Spleen (tissue), 11 donors: ENCODE measurements around the gene SLC5A11. TPM values are rescaled to one million over a fixed set of nuclear protein-coding genes. Genes with fewer than 3 reads are reported as not detected.
A peak's percentile ranks its signal among the peaks of the same experiment; 100 is the strongest.

ENCODE experiments used
- DNase-seq: peaks from one replicate; pipeline ENCODE4 v3.0.0-alpha.2; 2020
- H3K27ac ChIP-seq, 8 donors: fragments of 200-600 bp; sonication (generic) in 7 of 8; 1 replicate in 4 of 8; 2 replicates in 4 of 8; pipeline versions ENCODE4 v1.5.0 to v1.8.0; 2016 to 2021; ENCODE audit warnings: inconsistent platforms in 4 of 8, mild to moderate bottlenecking in 4 of 8, moderate library complexity in 1 of 8
- H3K27me3 ChIP-seq, 7 donors: fragments of 200-600 bp; sonication (generic) in 6 of 7; replicated peaks in 1 of 7; 1 replicate in 4 of 7; 2 replicates in 3 of 7; pipeline versions ENCODE4 v1.5.0 to v1.8.0; 2016 to 2021; ENCODE audit warnings: inconsistent platforms in 3 of 7, mild to moderate bottlenecking in 1 of 7
- H3K36me3 ChIP-seq, 6 donors: fragments of 200-600 bp; sonication (generic) in 5 of 6; 1 replicate in 4 of 6; 2 replicates in 2 of 6; pipeline versions ENCODE4 v1.5.0 to v1.8.0; 2016 to 2021; ENCODE audit warnings: inconsistent platforms in 2 of 6
- H3K4me1 ChIP-seq, 6 donors: fragments of 200-600 bp; sonication (generic) in 5 of 6; 1 replicate in 3 of 6; 2 replicates in 3 of 6; pipeline versions ENCODE4 v1.5.0 to v1.8.0; 2016 to 2021; ENCODE audit warnings: inconsistent platforms in 3 of 6
- H3K4me3 ChIP-seq, 8 donors: fragments of 200-600 bp; sonication (generic) in 7 of 8; 1 replicate in 4 of 8; 2 replicates in 4 of 8; pipeline versions ENCODE4 v1.5.0 to v1.8.0; 2016 to 2021; ENCODE audit warnings: inconsistent platforms in 4 of 8, mild to moderate bottlenecking in 4 of 8, moderate library complexity in 2 of 8
- H3K9me3 ChIP-seq, 8 donors: fragments of 200-600 bp; sonication (generic) in 7 of 8; 1 replicate in 4 of 8; 2 replicates in 4 of 8; pipeline versions ENCODE4 v1.5.0 to v1.8.0; 2016 to 2021; ENCODE audit warnings: inconsistent platforms in 4 of 8
- CTCF ChIP-seq, 11 experiments: fragments of 200-600 bp in 7 of 11; fragments of 450-650 bp in 4 of 11; sonication (generic) in 4 of 11; IDR thresholded peaks in 8 of 11; conservative IDR thresholded peaks in 3 of 11; 1 replicate in 7 of 11; 2 replicates in 4 of 11; pipeline versions ENCODE4 v1.4.0 to v1.8.0; 2016 to 2021; ENCODE audit warnings: antibody characterized with exemption in 11 of 11, inconsistent platforms in 4 of 11, mild to moderate bottlenecking in 1 of 11
- POLR2A ChIP-seq, 3 donors: fragments of 450-650 bp; IDR thresholded peaks; one replicate each; pipeline ENCODE4 v1.5.1; 2017; ENCODE audit warnings: antibody characterized with exemption in 3 of 3, mild to moderate bottlenecking in 1 of 3
- POLR2AphosphoS5 ChIP-seq, 3 donors: sonication (generic); formaldehyde crosslinking; IDR thresholded peaks; one replicate each; pipeline ENCODE4 v1.5.1; 2017; ENCODE audit warnings: antibody characterized with exemption in 3 of 3
- WGBS, 5 donors: extraction: QIAGEN DNeasy Blood & Tissue Kit in 3 of 5; methylation state at CpG; one replicate each; pipeline versions ENCODE4 v1.1.5 to v1.1.7; 2013 to 2018; 5-methylcytosine and 5-hydroxymethylcytosine counted together
- intact Hi-C: fragments of 100-400 bp; cut with DNase I; formaldehyde crosslinking; loops from one replicate; pipeline ENCODE4 v1.15.0; 2023; ENCODE audit warnings: low total_unique reads
- polyA plus RNA-seq, 3 donors: library from polyadenylated mRNA; stranded (reverse); fragments of 200-250 nt; gene quantifications; one replicate each; pipeline ENCODE4 v1.2.1, GENCODE V29; 2013
- total RNA-seq, 7 donors: library from RNA; depleted of rRNA in 3 of 7; stranded (reverse); fragments of >200 nt in 3 of 7; fragmentation: NEBNext Ultra II Directional in 4 of 7; extraction: Animal tissue kit (Norgen Biotek cat#: 25700) in 4 of 7; gene quantifications; one replicate each; pipeline versions ENCODE4 v1.1.0 to v1.2.1, GENCODE V29; 2016 to 2021
- donor health status: healthy with polysubstance abuse.
- donor health status: DM: no; HTN: no; CAD: no; lungs with moderate emphysema.
- donor health status: DM: no; HTN: no; CAD: no.
- donor health status: Bipolar disorder and iron deficiency.
- donor health status: healthy.
- donor health status: DM: no; HTN: no; CAD: no.
- donor health status: DM: yes; HTN: yes; CAD: no.

The SLC5A11 gene
- total and polyA plus RNA-seq, 10 donors, result 0.14 to 1.9 (median 0.46) TPM; not detected in 3

DNA sequence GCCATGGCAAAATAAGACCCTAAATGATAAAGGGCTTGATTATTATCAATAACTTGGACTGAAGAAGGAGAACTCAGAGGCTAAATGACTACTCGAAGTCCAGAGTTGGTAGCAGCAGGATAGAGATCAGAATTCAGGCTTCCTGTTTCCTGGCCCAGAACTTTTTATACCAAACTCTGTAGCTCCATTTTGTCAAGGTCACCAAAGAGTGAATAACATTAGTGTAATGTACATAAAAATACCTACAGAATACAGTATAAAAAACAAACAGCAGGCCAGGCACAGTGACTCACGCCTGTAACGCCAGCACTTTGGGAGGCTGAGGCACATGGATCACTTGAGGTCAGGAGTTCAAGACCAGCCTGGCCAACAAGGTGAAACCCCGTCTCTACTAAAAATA lies 90.4 kb downstream of the SLC5A11 start:
- H3K36me3 ChIP-seq, result peaks cover 11 to 100% (median 95%) of the 10 kb centered on the region in 6 donors
- no peak overlapping the region for H3K4me3 ChIP-seq
- no peaks in the 10 kb centered on the region for H3K4me1 ChIP-seq
- DNase-seq, result no peak
- H3K9me3 ChIP-seq, result no peaks in the 10 kb centered on the region
- no peaks in the 10 kb centered on the region for H3K27me3 ChIP-seq
- 65 to 80% (median 79%) methylated on average over 4 of the region's 4 CpGs for WGBS, 5 donors
- intact Hi-C loops, result no loop called here
- TF ChIP-seq POLR2AphosphoS5 (IDR thresholded peaks at IDR 0.05) (no peak), POLR2A (IDR thresholded peaks at IDR 0.05) (no peak), CTCF (IDR thresholded peaks at IDR 0.05 in 8 of 11, conservative IDR thresholded peaks at IDR 0.05 in 3 of 11) (no peak)
- peak overlapping the region in 3 of 8 donors; percentile 2 to 45 (median 20) for H3K27ac ChIP-seq

- Histone ChIP-seq H3K4me1 (no peaks in the 10 kb centered on the region), H3K9me3 (no peaks in the 10 kb centered on the region), H3K27ac (no peak overlapping the region), H3K4me3 (no peak overlapping the region), H3K36me3 (peaks cover 6 to 100% (median 96%) of the 10 kb centered on the region in 6 donors), H3K27me3 (no peaks in the 10 kb centered on the region)
- no peak for DNase-seq
- intact Hi-C loops, result no loop called here
- 93 to 98% (median 96%) methylated on average over 12 to 14 of the region's 14 CpGs for WGBS, 5 donors
- TF ChIP-seq POLR2A (IDR thresholded peaks at IDR 0.05) (no peak), POLR2AphosphoS5 (IDR thresholded peaks at IDR 0.05) (peak in 1 of 3 donors; percentile 58)
Measured at GRCh38 chr16:24939224-24939623, 93.5 kb downstream of the SLC5A11 start.

GRCh38 chr16:24939738-24940137 lies 94.0 kb downstream of the SLC5A11 start:
- Histone ChIP-seq H3K9me3 (no peaks in the 10 kb centered on the region), H3K4me1 (no peaks in the 10 kb centered on the region), H3K4me3 (no peak overlapping the region), H3K27ac (no peak overlapping the region), H3K36me3 (peaks cover 6 to 100% (median 95%) of the 10 kb centered on the region in 6 donors), H3K27me3 (no peaks in the 10 kb centered on the region)
- no peak for DNase-seq
- 93 to 100% (median 100%) methylated on average over 2 of the region's 2 CpGs for WGBS, 5 donors
- intact Hi-C loops, result no loop called here
- no peak for TF ChIP-seq CTCF (IDR thresholded peaks at IDR 0.05 in 8 of 11, conservative IDR thresholded peaks at IDR 0.05 in 3 of 11)
- TF ChIP-seq POLR2AphosphoS5 (IDR thresholded peaks at IDR 0.05), result no peak
- TF ChIP-seq POLR2A (IDR thresholded peaks at IDR 0.05), result no peak

DNA sequence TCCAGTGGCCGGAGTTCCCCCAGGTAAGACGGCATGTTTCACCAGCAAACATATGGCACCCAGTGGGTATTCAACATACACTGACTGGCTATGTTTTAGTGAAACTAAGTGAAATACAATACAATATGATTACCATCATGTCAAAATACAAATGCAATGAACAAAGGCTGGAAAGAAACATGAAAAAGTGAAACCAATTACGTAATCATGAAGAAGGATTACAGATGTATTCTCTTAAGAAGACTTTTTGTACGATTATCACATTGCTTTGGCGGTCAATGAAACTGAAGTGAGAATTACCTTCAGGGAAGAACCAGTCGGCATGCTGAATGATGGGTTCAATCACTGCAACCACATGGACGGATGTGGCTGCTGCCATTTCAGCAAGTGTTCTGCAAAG lies 97.7 kb downstream of the SLC5A11 start:
- H3K36me3 ChIP-seq, result peaks cover 6 to 100% (median 98%) of the 10 kb centered on the region in 6 donors
- H3K27me3 ChIP-seq, result no peaks in the 10 kb centered on the region
- no peak overlapping the region for H3K27ac ChIP-seq
- no peaks in the 10 kb centered on the region for H3K9me3 ChIP-seq
- DNase-seq, result no peak
- intact Hi-C loops, result no loop called here
- WGBS, 5 donors, result 88 to 97% (median 91%) methylated on average over 7 of the region's 7 CpGs
- no peaks in the 10 kb centered on the region for H3K4me1 ChIP-seq
- TF ChIP-seq POLR2AphosphoS5 (IDR thresholded peaks at IDR 0.05), result no peak
- no peak for TF ChIP-seq CTCF (IDR thresholded peaks at IDR 0.05 in 8 of 11, conservative IDR thresholded peaks at IDR 0.05 in 3 of 11)
- no peak for TF ChIP-seq POLR2A (IDR thresholded peaks at IDR 0.05)
- no peak overlapping the region for H3K4me3 ChIP-seq

- H3K27me3 ChIP-seq, result no peaks in the 10 kb centered on the region
- no peak overlapping the region for H3K4me3 ChIP-seq
- no peaks in the 10 kb centered on the region for H3K9me3 ChIP-seq
- no peak for DNase-seq
- no peak overlapping the region for H3K27ac ChIP-seq
- H3K4me1 ChIP-seq, result no peaks in the 10 kb centered on the region
- peaks cover 6 to 100% (median 98%) of the 10 kb centered on the region in 6 donors for H3K36me3 ChIP-seq
- TF ChIP-seq POLR2AphosphoS5 (IDR thresholded peaks at IDR 0.05), result no peak
- TF ChIP-seq POLR2A (IDR thresholded peaks at IDR 0.05), result no peak
- no peak for TF ChIP-seq CTCF (IDR thresholded peaks at IDR 0.05 in 8 of 11, conservative IDR thresholded peaks at IDR 0.05 in 3 of 11)
- 71 to 99% (median 95%) methylated on average over 3 of the region's 3 CpGs for WGBS, 5 donors
- intact Hi-C loops, result no loop called here
Measured at GRCh38 chr16:24944206-24944605, 98.4 kb downstream of the SLC5A11 start.
